GM18520 (cell line): ENCODE results near the gene UTP20.
"Not testable (repeated sequence)": the region's sequence is repeated elsewhere in the genome, so short reads cannot be mapped to it uniquely, and the experiment has no call there.

Experiments used
- ATAC-seq: cut with Tn5 transposase; IDR thresholded peaks from one replicate; pipeline ENCODE4 v1.9.1; 2021; ENCODE audit not compliant: unreplicated experiment

Gene UTP20

GRCh38 chr12:101325590-101325989 lies 45.7 kb downstream of the UTP20 start:
- no peak for ATAC-seq

GRCh38 chr12:101327051-101327450 lies 47.1 kb downstream of the UTP20 start:
- no peak for ATAC-seq

- no peak for ATAC-seq
Observed at GRCh38 chr12:101327546-101327945, 47.6 kb downstream of the UTP20 start.

- ATAC-seq = no peak
Observed at GRCh38 chr12:101328917-101329316, 49.0 kb downstream of the UTP20 start.

GRCh38 chr12:101330631-101331030 lies 50.7 kb downstream of the UTP20 start:
- no peak for ATAC-seq

- no peak for ATAC-seq
Observed at GRCh38 chr12:101336437-101336836, 56.5 kb downstream of the UTP20 start.

- no peak for ATAC-seq
Observed at GRCh38 chr12:101338087-101338486, 58.2 kb downstream of the UTP20 start.

GRCh38 chr12:101343893-101344292 lies 64.0 kb downstream of the UTP20 start:
- ATAC-seq = no peak

- ATAC-seq = no peak
Observed at GRCh38 chr12:101351682-101352081, 71.8 kb downstream of the UTP20 start.

- no peak for ATAC-seq
Observed at GRCh38 chr12:101356794-101357193, 76.9 kb downstream of the UTP20 start.

- no peak for ATAC-seq
Observed at GRCh38 chr12:101361455-101361854, 81.5 kb downstream of the UTP20 start.

- ATAC-seq = no peak
Observed at GRCh38 chr12:101368016-101368415, 88.1 kb downstream of the UTP20 start.

GRCh38 chr12:101372431-101372830 lies 92.5 kb downstream of the UTP20 start:
- no peak for ATAC-seq

GRCh38 chr12:101375573-101375972 lies 95.7 kb downstream of the UTP20 start:
- ATAC-seq = no peak

- no peak for ATAC-seq
Observed at GRCh38 chr12:101379149-101379548, 99.2 kb downstream of the UTP20 start.

GRCh38 chr12:101391181-101391580 lies 111.3 kb downstream of the UTP20 start:
- ATAC-seq = not testable (repeated sequence)

- ATAC-seq = no peak
Observed at GRCh38 chr12:101407049-101407435, 127.1 kb downstream of the UTP20 start.

- peak; percentile 65 for ATAC-seq
Observed at GRCh38 chr12:101407436-101408345, 127.8 kb downstream of the UTP20 start, which contains the start of gene ARL1. Gene ARL1, minus strand, starts transcription at chr12:101407772. Its CDS starts 127 bp downstream, at chr12:101407645.

GRCh38 chr12:101410169-101410568 lies 130.3 kb downstream of the UTP20 start:
- not testable (repeated sequence) for ATAC-seq

GRCh38 chr12:101414533-101415119 lies 134.7 kb downstream of the UTP20 start:
- no peak for ATAC-seq

- no peak for ATAC-seq
Observed at GRCh38 chr12:101415228-101415627, 135.3 kb downstream of the UTP20 start.

GRCh38 chr12:101422066-101422465 lies 142.2 kb downstream of the UTP20 start:
- not testable (repeated sequence) for ATAC-seq
